IMR-90 (cell line): ENCODE measurements around the gene ENOX1. TPM values are rescaled to one million over a fixed set of nuclear protein-coding genes. Genes with fewer than 3 reads are reported as not detected.

Experiments used
- ATAC-seq: fragments of 200-7000 bp; cut with Tn5 transposase; 2 replicates; pipeline ENCODE4 v1.9.1; 2020; ENCODE audit warnings: low read depth, mild to moderate bottlenecking, moderate library complexity
- BruUV-seq: library from RNA; stranded (reverse); fragments of 400-500 nt; replicated peaks from 2 replicates; lab custom pipeline; 2021; lab: Mats Ljungman, UMichigan
- CTCF ChIA-PET: fragments of 300-600 bp; formaldehyde crosslinking; extraction: SDS; loops from one replicate; lab custom pipeline; 2021; ENCODE audit warnings: antibody characterized with exemption; lab: Yijun Ruan, JAX
- POLR2A ChIA-PET: fragments of 300-600 bp; sonication (Branson Sonifier 250); formaldehyde crosslinking; loops from one replicate; lab custom pipeline; 2022; ENCODE audit warnings: antibody characterized with exemption; ENCODE audit not compliant: unreplicated experiment; lab: Charles Lee
- DNase-seq: peaks from one replicate; pipeline ENCODE4 v3.0.0; 2013
- H2AFZ ChIP-seq: replicated peaks from 2 replicates; pipeline ENCODE3; 2013; ENCODE audit warnings: low read length, mild to moderate bottlenecking; ENCODE audit not compliant: poor library complexity
- H2AK5ac ChIP-seq: 2 replicates; pipeline ENCODE4 v1.6.1; 2013; ENCODE audit warnings: low read depth, low read length, inconsistent platforms
- H2AK9ac ChIP-seq: replicated peaks from 2 replicates; pipeline ENCODE3; 2013; ENCODE audit warnings: mild to moderate bottlenecking, low read depth, low read length, moderate library complexity; ENCODE audit not compliant: poor library complexity
- H2BK120ac ChIP-seq: 2 replicates; pipeline ENCODE4 v1.6.1; 2013; ENCODE audit warnings: low read depth, low read length, inconsistent platforms
- H2BK15ac ChIP-seq: 3 replicates; pipeline ENCODE4 v1.6.1; 2013; ENCODE audit warnings: low read depth, low read length, inconsistent platforms
- H2BK20ac ChIP-seq: 2 replicates; pipeline ENCODE4 v1.6.1; 2013; ENCODE audit warnings: low read depth, mild to moderate bottlenecking, inconsistent platforms, low read length, moderate library complexity
- H2BK5ac ChIP-seq: 2 replicates; pipeline ENCODE4 v1.6.1; 2013; ENCODE audit warnings: mild to moderate bottlenecking, low read depth, low read length, inconsistent platforms; ENCODE audit not compliant: poor library complexity, severe bottlenecking
- H3K14ac ChIP-seq: replicated peaks from 2 replicates; pipeline ENCODE4 v1.6.1; 2013; ENCODE audit warnings: low read depth, low read length, inconsistent platforms
- H3K18ac ChIP-seq: 2 replicates; pipeline ENCODE4 v1.6.1; 2013; ENCODE audit warnings: low read depth, low read length, control low read depth
- H3K23ac ChIP-seq: 2 replicates; pipeline ENCODE4 v1.6.1; 2013; ENCODE audit warnings: low read depth, low read length, inconsistent platforms
- H3K27ac ChIP-seq: 2 replicates; pipeline ENCODE4 v1.5.1; 2013; ENCODE audit warnings: mild to moderate bottlenecking, control low read depth, low read length; ENCODE audit not compliant: insufficient read depth
- H3K27me3 ChIP-seq: 2 replicates; pipeline ENCODE4 v1.6.1; 2013; ENCODE audit warnings: low read length; ENCODE audit not compliant: control insufficient read depth, insufficient read depth
- H3K36me3 ChIP-seq: 2 replicates; pipeline ENCODE4 v1.6.1; 2013; ENCODE audit warnings: low read length, mixed read lengths; ENCODE audit not compliant: control insufficient read depth, insufficient read depth
- H3K4ac ChIP-seq: 2 replicates; pipeline ENCODE4 v1.6.1; 2013; ENCODE audit warnings: low read depth, low read length, inconsistent platforms
- H3K4me1 ChIP-seq: 2 replicates; pipeline ENCODE4 v1.6.1; 2013; ENCODE audit warnings: low read length, mixed read lengths; ENCODE audit not compliant: control insufficient read depth, insufficient read depth
- H3K4me2 ChIP-seq: 2 replicates; pipeline ENCODE4 v1.6.1; 2013; ENCODE audit warnings: low read depth, mild to moderate bottlenecking, control low read depth, low read length, moderate library complexity
- H3K4me3 ChIP-seq: 2 replicates; pipeline ENCODE4 v1.5.1; 2013; ENCODE audit warnings: low read depth, mild to moderate bottlenecking, control low read depth, low read length, moderate library complexity; ENCODE audit not compliant: insufficient read depth
- H3K56ac ChIP-seq: 2 replicates; pipeline ENCODE4 v1.6.1; 2013; ENCODE audit warnings: low read length, inconsistent platforms; ENCODE audit not compliant: insufficient read depth; ENCODE audit errors: extremely low read depth
- H3K79me1 ChIP-seq, 2 experiments: 2 replicates each; pipeline ENCODE4 v1.6.1; 2013; ENCODE audit warnings: low read length in 2 of 2, inconsistent platforms in 1 of 2, low read depth in 1 of 2
- H3K9ac ChIP-seq: 2 replicates; pipeline ENCODE4 v1.6.1; 2013; ENCODE audit warnings: low read depth, low read length, control low read depth
- H3K9me1 ChIP-seq: 2 replicates; pipeline ENCODE4 v1.6.1; 2013; ENCODE audit warnings: low read length, inconsistent platforms; ENCODE audit not compliant: insufficient read depth
- H3K9me3 ChIP-seq: 2 replicates; pipeline ENCODE4 v1.6.1; 2013; ENCODE audit warnings: low read length; ENCODE audit not compliant: control insufficient read depth, insufficient read depth
- H4K20me1 ChIP-seq: 2 replicates; pipeline ENCODE4 v1.6.1; 2013; ENCODE audit warnings: low read length, inconsistent platforms; ENCODE audit not compliant: insufficient read depth
- H4K5ac ChIP-seq: 2 replicates; pipeline ENCODE4 v1.6.1; 2013; ENCODE audit warnings: mild to moderate bottlenecking, low read depth, low read length, control low read depth
- H4K8ac ChIP-seq, 2 experiments: 2 replicates each; pipeline ENCODE4 v1.6.1; 2013; ENCODE audit warnings: low read depth in 2 of 2, low read length in 2 of 2, control low read depth in 1 of 2, inconsistent platforms in 1 of 2
- H4K91ac ChIP-seq: 2 replicates; pipeline ENCODE4 v1.6.1; 2013; ENCODE audit warnings: low read depth, low read length, inconsistent platforms; ENCODE audit not compliant: insufficient read depth
- BHLHE40 ChIP-seq: fragments of 150-350 bp; IDR thresholded peaks from 2 replicates; pipeline ENCODE4 v1.6.1; 2016; ENCODE audit warnings: mild to moderate bottlenecking, low read depth, low read length
- CHD1 ChIP-seq: IDR thresholded peaks from 2 replicates; pipeline ENCODE4 v1.6.1; 2012; ENCODE audit warnings: low read depth, low read length, improper control_type of control experiment
- FOS ChIP-seq: fragments of 150-350 bp; IDR thresholded peaks from 2 replicates; pipeline ENCODE4 v1.6.1; 2016; ENCODE audit warnings: low read depth, low read length
- MAFK ChIP-seq: IDR thresholded peaks from 2 replicates; pipeline ENCODE4 v1.6.1; 2012; ENCODE audit warnings: low read depth, low read length, improper control_type of control experiment
- MAZ ChIP-seq: IDR thresholded peaks from 2 replicates; pipeline ENCODE4 v1.6.1; 2012; ENCODE audit warnings: low read depth, mild to moderate bottlenecking, low read length, improper control_type of control experiment, moderate library complexity, borderline replicate concordance
- NFE2L2 ChIP-seq: fragments of 150-350 bp; IDR thresholded peaks from 2 replicates; pipeline ENCODE4 v1.6.1; 2016; ENCODE audit warnings: low read depth, mild to moderate bottlenecking, low read length
- POLR2A ChIP-seq: IDR thresholded peaks from 2 replicates; pipeline ENCODE4 v1.6.1; 2012; ENCODE audit warnings: mild to moderate bottlenecking, low read depth, low read length
- RFX5 ChIP-seq: IDR thresholded peaks from 2 replicates; pipeline ENCODE4 v1.8.0; 2012; ENCODE audit warnings: low read depth, mild to moderate bottlenecking, low read length, moderate library complexity
- SMC3 ChIP-seq: fragments of 150-350 bp; IDR thresholded peaks from 2 replicates; pipeline ENCODE4 v1.6.1; 2016; ENCODE audit warnings: low read depth, mild to moderate bottlenecking, antibody characterized with exemption, low read length, moderate library complexity
- dilution Hi-C: fragments of 300-500 bp; cut with HindIII; formaldehyde crosslinking; loops from one replicate; pipeline ENCODE4 v1.14.3; 2018; ENCODE audit warnings: low sequenced_read_pairs; ENCODE audit not compliant: unreplicated experiment
- in situ Hi-C: fragments of 300-500 bp; cut with MboI; formaldehyde crosslinking; loops from 3 replicates; pipeline ENCODE4 v1.14.3; 2019; ENCODE audit warnings: low sequenced_read_pairs, inconsistent platforms, mixed read lengths
- intact Hi-C: fragments of 100-400 bp; cut with micrococcal nuclease; formaldehyde crosslinking; loops from 2 replicates; pipeline ENCODE4 v1.10.0; 2022
- polyA plus RNA-seq, 3 experiments: library from polyadenylated mRNA; depleted of rRNA; stranded (reverse); fragments of >200 nt; gene quantifications; 2 replicates each; pipeline ENCODE4 v1.2.3, GENCODE V29; 2012; ENCODE audit warnings: low replicate concordance in 1 of 3
- total RNA-seq: library from RNA; depleted of rRNA; stranded (reverse); fragments of >200 nt; gene quantifications from 2 replicates; pipeline ENCODE4 v1.2.3, GENCODE V29; 2012
- TF ChIP-seq, protein P1 (sequence below): fragments of 150-350 bp; IDR thresholded peaks from 2 replicates; pipeline ENCODE4 v1.6.1; 2016; ENCODE audit warnings: low read depth, mild to moderate bottlenecking, low read length, moderate library complexity, borderline replicate concordance

ENOX1 gene
- total and polyA plus RNA-seq, 2 of the 4 experiments (the other 2 are of a cell fraction): 0.99 to 1.3 TPM

- no peak overlapping the region for H3K18ac ChIP-seq
- H3K9ac ChIP-seq: no peak overlapping the region
- no peak overlapping the region for H2BK5ac ChIP-seq
- DNase-seq: no peak
- TF ChIP-seq FOS: no peak
- no peak for TF ChIP-seq SMC3
- no peak for TF ChIP-seq RFX5
- no peak for TF ChIP-seq BHLHE40
- no peak for TF ChIP-seq NFE2L2
- TF ChIP-seq, protein P1, sequence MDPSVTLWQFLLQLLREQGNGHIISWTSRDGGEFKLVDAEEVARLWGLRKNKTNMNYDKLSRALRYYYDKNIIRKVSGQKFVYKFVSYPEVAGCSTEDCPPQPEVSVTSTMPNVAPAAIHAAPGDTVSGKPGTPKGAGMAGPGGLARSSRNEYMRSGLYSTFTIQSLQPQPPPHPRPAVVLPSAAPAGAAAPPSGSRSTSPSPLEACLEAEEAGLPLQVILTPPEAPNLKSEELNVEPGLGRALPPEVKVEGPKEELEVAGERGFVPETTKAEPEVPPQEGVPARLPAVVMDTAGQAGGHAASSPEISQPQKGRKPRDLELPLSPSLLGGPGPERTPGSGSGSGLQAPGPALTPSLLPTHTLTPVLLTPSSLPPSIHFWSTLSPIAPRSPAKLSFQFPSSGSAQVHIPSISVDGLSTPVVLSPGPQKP: no peak
- no peak for TF ChIP-seq CHD1
- no peak for TF ChIP-seq MAFK
- TF ChIP-seq MAZ: no peak
- TF ChIP-seq POLR2A: no peak
- H2AK5ac ChIP-seq: no peak overlapping the region
- H3K9me1 ChIP-seq: no peaks in the 10 kb centered on the region
- dilution Hi-C loops (no loop called here), intact Hi-C loops (no loop called here), in situ Hi-C loops (no loop called here)
- H2BK15ac ChIP-seq: no peak overlapping the region
- no peak overlapping the region for H3K14ac ChIP-seq
- BruUV-seq: no TSS peak
- H3K27ac ChIP-seq: no peak overlapping the region
- no peak overlapping the region for H3K23ac ChIP-seq
- POLR2A ChIA-PET: no interaction called here
- ATAC-seq: no peak
- no peak overlapping the region for H3K4ac ChIP-seq
- H4K20me1 ChIP-seq: no peaks in the 10 kb centered on the region
- H2BK20ac ChIP-seq: no peak overlapping the region
- H4K8ac ChIP-seq: no peak overlapping the region
- H3K36me3 ChIP-seq: no peaks in the 10 kb centered on the region
- H2AK9ac ChIP-seq: no peak overlapping the region
- H2AFZ ChIP-seq: no peak overlapping the region
- H3K79me1 ChIP-seq: no peaks in the 10 kb centered on the region
- H2BK120ac ChIP-seq: no peak overlapping the region
- CTCF ChIA-PET: no interaction called here
- peaks cover 3% of the 10 kb centered on the region; the same call in 1 of the 2 replicates for H3K4me1 ChIP-seq
- no peak overlapping the region for H3K56ac ChIP-seq
- no peak overlapping the region for H3K4me2 ChIP-seq
- H4K91ac ChIP-seq: no peak overlapping the region
- no peaks in the 10 kb centered on the region for H3K9me3 ChIP-seq
- no peaks in the 10 kb centered on the region; the same call in 1 of the 2 replicates for H3K27me3 ChIP-seq
- H4K5ac ChIP-seq: no peak overlapping the region
- H3K4me3 ChIP-seq: no peak overlapping the region
Measured at GRCh38 chr13:43731296-43731695, 55.5 kb downstream of the ENOX1 start.
